A549 treated with AZD9567 at 1 μM for 4 hours (cell line): ENCODE data around the gene HSBP1. TPM values are rescaled to one million over a fixed set of nuclear protein-coding genes. Genes with fewer than 3 reads are reported as not detected.

Experiments
- total RNA-seq: library from RNA; stranded (reverse); fragments of 200-300 nt; extraction: Qiagen RNA extraction; gene quantifications from 5 replicates; pipeline ENCODE4 v1.2.3, GENCODE V29; 2022; ENCODE audit not compliant: insufficient read depth

HSBP1 gene
- total RNA-seq = 141 to 199 TPM (median 196 TPM) in 5 replicates

GRCh38 chr16:83807710-83808572, at the start of gene HSBP1:
TSS of gene HSBP1 (plus strand) at chr16:83807978. CDS start at chr16:83808077, 99 bp downstream.

Other genes with a start within 250 kb of the HSBP1 start
- gene MLYCD, start 91.1 kb downstream of the HSBP1 start, total RNA-seq = 0.89 to 2.6 TPM (median 2.0 TPM) in 5 replicates
- gene OSGIN1, start 145.3 kb downstream of the HSBP1 start, total RNA-seq = 16.6 to 38.3 TPM (median 25.8 TPM) in 5 replicates
- gene NECAB2, start 160.3 kb downstream of the HSBP1 start, total RNA-seq = 2.3 to 3.1 TPM (median 2.5 TPM) in 4 of 5 replicates, not detected in the other
- gene SLC38A8, start 234.8 kb downstream of the HSBP1 start, total RNA-seq = not detected in 5 replicates